ENCODE measurements around the gene ITGB1BP2. TPM values are rescaled to one million over a fixed set of nuclear protein-coding genes. Genes with fewer than 3 reads are reported as not detected.
"Not testable (repeated sequence)": the region's sequence is repeated elsewhere in the genome, so short reads cannot be mapped to it uniquely, and the experiment has no call there.

Gene ITGB1BP2
- total RNA-seq, 1 donor from 2014 or later: 0.38 TPM

DNA sequence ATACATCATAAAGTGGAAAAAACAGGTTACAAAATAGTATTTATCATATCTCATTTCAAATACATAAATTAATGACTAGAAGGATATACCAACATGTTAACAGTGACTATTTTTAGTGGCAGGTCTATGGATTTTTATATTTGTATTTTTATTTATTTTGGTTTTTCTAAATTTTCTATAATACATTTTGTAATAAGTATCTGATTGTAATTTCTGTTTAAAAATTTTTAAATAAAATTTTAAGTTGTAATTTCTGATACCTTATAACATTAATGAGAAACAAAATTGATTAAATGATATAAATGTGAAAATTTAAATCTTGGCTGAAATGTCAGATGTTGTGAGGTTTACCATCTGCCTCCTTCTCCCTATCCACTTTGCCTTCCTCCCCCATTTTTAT lies 15.6 kb upstream of the ITGB1BP2 start:
- H3K9me3 ChIP-seq: no peaks in the 10 kb centered on the region
- H3K4me3 ChIP-seq: peak overlapping the region; percentile 68
- TF ChIP-seq, protein P1, sequence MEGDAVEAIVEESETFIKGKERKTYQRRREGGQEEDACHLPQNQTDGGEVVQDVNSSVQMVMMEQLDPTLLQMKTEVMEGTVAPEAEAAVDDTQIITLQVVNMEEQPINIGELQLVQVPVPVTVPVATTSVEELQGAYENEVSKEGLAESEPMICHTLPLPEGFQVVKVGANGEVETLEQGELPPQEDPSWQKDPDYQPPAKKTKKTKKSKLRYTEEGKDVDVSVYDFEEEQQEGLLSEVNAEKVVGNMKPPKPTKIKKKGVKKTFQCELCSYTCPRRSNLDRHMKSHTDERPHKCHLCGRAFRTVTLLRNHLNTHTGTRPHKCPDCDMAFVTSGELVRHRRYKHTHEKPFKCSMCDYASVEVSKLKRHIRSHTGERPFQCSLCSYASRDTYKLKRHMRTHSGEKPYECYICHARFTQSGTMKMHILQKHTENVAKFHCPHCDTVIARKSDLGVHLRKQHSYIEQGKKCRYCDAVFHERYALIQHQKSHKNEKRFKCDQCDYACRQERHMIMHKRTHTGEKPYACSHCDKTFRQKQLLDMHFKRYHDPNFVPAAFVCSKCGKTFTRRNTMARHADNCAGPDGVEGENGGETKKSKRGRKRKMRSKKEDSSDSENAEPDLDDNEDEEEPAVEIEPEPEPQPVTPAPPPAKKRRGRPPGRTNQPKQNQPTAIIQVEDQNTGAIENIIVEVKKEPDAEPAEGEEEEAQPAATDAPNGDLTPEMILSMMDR (IDR thresholded peaks at IDR 0.05): no peak
- H3K27me3 ChIP-seq: no peaks in the 10 kb centered on the region
- DNase-seq: no peak
- no peak for ATAC-seq
- intact Hi-C loops (cut with DNase I): no loop called here
- H3K36me3 ChIP-seq: peaks cover 4% of the 10 kb centered on the region
- peaks cover 12% of the 10 kb centered on the region for H3K4me1 ChIP-seq
- H3K27ac ChIP-seq: no peak overlapping the region

DNA sequence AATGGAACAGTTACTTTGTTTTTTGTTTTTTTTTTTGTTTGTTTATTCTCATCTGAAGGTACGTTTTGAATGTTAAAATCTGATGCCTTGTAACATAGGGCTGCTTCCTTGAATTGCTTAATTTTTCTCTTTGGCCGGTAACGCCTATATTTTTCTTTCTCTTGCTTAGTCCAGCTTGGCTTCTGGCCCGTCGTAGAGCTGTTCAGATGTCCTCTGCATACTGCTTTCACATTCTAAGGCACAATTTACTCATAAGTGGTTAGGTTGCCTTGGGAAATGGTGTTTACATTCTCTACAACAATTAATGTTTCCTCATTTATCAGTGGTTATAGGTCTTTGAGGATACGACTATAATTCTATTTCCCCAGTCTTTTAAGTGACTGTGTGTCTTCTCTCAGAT lies 10.2 kb upstream of the ITGB1BP2 start:
- TF ChIP-seq, protein P1 (IDR thresholded peaks at IDR 0.05): no peak
- no peak for ATAC-seq
- Histone ChIP-seq H3K36me3 (peaks cover 58% of the 10 kb centered on the region), H3K9me3 (no peaks in the 10 kb centered on the region), H3K4me3 (no peak overlapping the region), H3K4me1 (peaks cover under 1% of the 10 kb centered on the region), H3K27ac (no peak overlapping the region), H3K27me3 (no peaks in the 10 kb centered on the region)
- intact Hi-C loops (cut with DNase I): no loop called here
- no peak for DNase-seq

DNA sequence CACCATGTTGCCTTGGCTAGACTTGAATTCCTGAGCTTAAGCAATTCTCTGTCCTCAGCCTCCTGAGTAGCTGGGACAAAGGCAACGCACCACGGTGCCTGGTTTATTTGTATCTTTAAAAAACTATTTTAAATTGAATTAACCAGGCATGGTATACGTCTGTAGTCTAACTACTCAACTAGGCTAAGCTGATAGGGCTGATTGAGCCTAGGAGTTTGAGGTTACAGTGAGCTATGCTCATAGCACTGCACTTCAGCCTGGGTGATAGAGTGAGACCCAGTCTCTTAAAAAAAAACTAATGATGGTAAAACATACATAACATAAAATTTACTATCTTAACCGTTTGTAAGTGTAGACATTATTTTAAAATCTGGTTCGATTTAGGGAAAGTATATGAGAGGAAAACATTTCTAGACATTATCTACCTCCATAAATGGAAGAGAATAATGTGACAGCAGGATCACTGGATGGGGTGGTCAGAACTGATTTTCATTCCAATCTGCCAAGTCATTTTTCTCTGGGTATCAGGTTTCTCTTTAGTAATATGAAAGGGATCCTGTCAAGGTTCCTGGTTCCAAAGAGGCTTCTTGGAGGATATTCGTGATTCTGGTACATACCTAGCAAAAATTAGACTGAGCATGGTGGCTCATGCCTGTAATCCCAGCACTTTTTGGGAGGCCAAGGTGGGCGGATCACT lies 8.7 kb upstream of the ITGB1BP2 start:
- intact Hi-C loops (cut with DNase I): no loop called here
- Histone ChIP-seq H3K27me3 (no peaks in the 10 kb centered on the region), H3K9me3 (no peaks in the 10 kb centered on the region), H3K4me3 (no peak overlapping the region), H3K36me3 (peaks cover 72% of the 10 kb centered on the region), H3K27ac (no peak overlapping the region), H3K4me1 (no peaks in the 10 kb centered on the region)
- TF ChIP-seq, protein P1 (IDR thresholded peaks at IDR 0.05): no peak
- ATAC-seq (no peak), DNase-seq (no peak)

DNA sequence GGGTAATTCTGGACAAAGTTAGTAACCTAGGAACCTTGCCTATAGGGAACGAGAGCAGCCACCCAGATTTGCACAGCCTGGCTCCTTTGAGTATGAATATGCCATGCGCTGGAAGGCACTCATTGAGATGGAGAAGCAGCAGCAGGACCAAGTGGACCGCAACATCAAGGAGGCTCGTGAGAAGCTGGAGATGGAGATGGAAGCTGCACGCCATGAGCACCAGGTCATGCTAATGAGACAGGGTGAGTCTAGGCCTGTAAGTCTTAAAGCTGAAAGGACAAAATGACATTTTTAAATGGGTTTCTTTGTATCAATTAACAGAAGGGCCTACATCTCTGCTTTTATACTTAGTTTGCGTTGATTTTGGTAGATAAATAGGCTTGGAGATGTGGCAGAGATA lies 4.7 kb upstream of the ITGB1BP2 start:
- Histone ChIP-seq H3K27ac (no peak overlapping the region), H3K4me1 (no peaks in the 10 kb centered on the region), H3K36me3 (peaks cover 80% of the 10 kb centered on the region), H3K4me3 (no peak overlapping the region), H3K27me3 (no peaks in the 10 kb centered on the region), H3K9me3 (no peaks in the 10 kb centered on the region)
- TF ChIP-seq, protein P1 (IDR thresholded peaks at IDR 0.05): no peak
- intact Hi-C loops (cut with DNase I): no loop called here
- ATAC-seq (no peak), DNase-seq (no peak)

DNA sequence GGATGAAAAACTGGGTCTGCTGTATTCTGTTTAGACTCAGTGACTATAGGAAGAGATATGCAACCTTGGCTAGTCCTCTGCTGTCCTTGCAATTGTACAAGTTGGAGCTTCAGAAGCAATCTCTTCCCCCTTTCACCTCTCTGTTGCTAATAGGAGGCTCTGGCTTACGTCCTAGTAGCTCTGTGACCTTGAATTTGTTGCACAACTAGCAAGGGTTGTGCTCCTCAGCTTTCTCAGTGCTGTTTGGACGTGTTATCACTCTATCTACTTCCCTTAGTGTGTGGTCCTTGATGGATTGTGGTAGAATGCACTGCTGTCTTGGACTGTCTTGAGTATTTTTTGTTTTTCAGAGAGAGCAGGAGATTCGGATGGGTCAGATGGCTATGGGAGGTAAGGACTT lies 3.4 kb upstream of the ITGB1BP2 start:
- no peak overlapping the region for H3K4me3 ChIP-seq
- no peaks in the 10 kb centered on the region for H3K9me3 ChIP-seq
- no peaks in the 10 kb centered on the region for H3K27me3 ChIP-seq
- H3K36me3 ChIP-seq: peaks cover 67% of the 10 kb centered on the region
- DNase-seq: no peak
- TF ChIP-seq, protein P1 (IDR thresholded peaks at IDR 0.05): no peak
- no peak overlapping the region for H3K27ac ChIP-seq
- no peak for ATAC-seq
- intact Hi-C loops (cut with DNase I): no loop called here
- H3K4me1 ChIP-seq: no peaks in the 10 kb centered on the region

DNA sequence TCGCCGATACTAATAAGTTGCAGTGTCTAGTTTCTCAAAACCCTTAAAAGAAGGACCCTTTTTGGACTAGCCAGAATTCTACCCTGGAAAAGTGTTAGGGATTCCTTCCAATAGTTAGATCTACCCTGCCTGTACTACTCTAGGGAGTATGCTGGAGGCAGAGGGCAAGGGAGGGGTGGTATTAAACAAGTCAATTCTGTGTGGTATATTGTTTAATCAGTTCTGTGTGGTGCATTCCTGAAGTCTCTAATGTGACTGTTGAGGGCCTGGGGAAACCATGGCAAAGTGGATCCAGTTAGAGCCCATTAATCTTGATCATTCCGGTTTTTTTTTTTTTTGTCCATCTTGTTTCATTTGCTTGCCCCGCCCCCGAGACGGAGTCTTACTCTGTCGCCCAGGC lies 1.5 kb upstream of the ITGB1BP2 start:
- ATAC-seq; intact Hi-C loops (cut with DNase I): not testable (repeated sequence)

DNA sequence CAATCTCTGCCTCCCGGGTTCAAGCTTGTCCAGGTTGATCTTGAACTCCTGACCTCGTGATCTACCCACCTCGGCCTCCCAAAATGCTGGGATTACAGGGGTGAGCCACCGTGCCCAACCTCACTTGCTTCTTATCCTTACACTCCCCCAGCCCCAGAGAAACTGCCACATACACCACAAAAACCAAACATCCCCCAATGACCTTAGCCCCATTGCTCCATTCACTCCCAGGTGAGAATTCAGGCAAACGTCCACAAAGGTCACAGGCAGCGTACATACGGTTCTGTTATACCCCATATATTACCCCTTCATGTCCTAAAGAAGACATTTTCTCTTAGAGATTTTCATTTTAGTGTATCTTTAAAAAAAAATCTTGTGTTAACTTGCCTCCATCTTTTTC lies 1.1 kb upstream of the ITGB1BP2 start:
- H3K27me3 ChIP-seq; H3K27ac ChIP-seq; H3K4me3 ChIP-seq; ATAC-seq; H3K9me3 ChIP-seq; DNase-seq; intact Hi-C loops (cut with DNase I); H3K4me1 ChIP-seq: not testable (repeated sequence)
- peaks cover 43% of the 10 kb centered on the region for H3K36me3 ChIP-seq

More for the DNA sequence above, 1.5 kb upstream of the ITGB1BP2 start:
- not testable (repeated sequence) for H3K9me3 ChIP-seq, H3K4me3 ChIP-seq, H3K4me1 ChIP-seq, H3K27me3 ChIP-seq, H3K27ac ChIP-seq, DNase-seq
- H3K36me3 ChIP-seq: peaks cover 48% of the 10 kb centered on the region

Data from upper lobe of right lung (tissue), 1 donor.